ENCODE results near the gene ZNF606.

GRCh38 chr19:58002384-58003173 is at the start of gene ZNF606:
- TF ChIP-seq CTCF (conservative IDR thresholded peaks at IDR 0.05) (no peak), ZFX (IDR thresholded peaks at IDR 0.05) (peak; percentile 99)

Data from C4-2B (cell line).